G401 (cell line): Measurements from ENCODE around the gene DPM2. TPM values are rescaled to one million over a fixed set of nuclear protein-coding genes. Genes with fewer than 3 reads are reported as not detected.

Experiments used
- DNase-seq: peaks from one replicate; pipeline ENCODE4 v3.0.0-alpha.2; 2015; ENCODE audit warnings: low spot score
- in situ Hi-C: cut with HindIII; loops from 2 replicates; pipeline ENCODE4 v1.10.0; 2016; ENCODE audit warnings: low sequenced_read_pairs, mixed read lengths
- total RNA-seq: library from RNA; depleted of rRNA; stranded (reverse); fragments of >200 nt; shearing (Covaris generic); gene quantifications from 2 replicates; pipeline ENCODE4 v1.2.3, GENCODE V29; 2014

The DPM2 gene
- total RNA-seq, 1 experiment from 2014 or later: 39.0 TPM

- in situ Hi-C loops: loop anchor here (25.0 kb wide), 1 partner anchor 166 kb away; no protein-coding TSS in a partner anchor
- no peak for DNase-seq
Measured at GRCh38 chr9:127927988-127928675, 9.5 kb downstream of the DPM2 start.

DNA sequence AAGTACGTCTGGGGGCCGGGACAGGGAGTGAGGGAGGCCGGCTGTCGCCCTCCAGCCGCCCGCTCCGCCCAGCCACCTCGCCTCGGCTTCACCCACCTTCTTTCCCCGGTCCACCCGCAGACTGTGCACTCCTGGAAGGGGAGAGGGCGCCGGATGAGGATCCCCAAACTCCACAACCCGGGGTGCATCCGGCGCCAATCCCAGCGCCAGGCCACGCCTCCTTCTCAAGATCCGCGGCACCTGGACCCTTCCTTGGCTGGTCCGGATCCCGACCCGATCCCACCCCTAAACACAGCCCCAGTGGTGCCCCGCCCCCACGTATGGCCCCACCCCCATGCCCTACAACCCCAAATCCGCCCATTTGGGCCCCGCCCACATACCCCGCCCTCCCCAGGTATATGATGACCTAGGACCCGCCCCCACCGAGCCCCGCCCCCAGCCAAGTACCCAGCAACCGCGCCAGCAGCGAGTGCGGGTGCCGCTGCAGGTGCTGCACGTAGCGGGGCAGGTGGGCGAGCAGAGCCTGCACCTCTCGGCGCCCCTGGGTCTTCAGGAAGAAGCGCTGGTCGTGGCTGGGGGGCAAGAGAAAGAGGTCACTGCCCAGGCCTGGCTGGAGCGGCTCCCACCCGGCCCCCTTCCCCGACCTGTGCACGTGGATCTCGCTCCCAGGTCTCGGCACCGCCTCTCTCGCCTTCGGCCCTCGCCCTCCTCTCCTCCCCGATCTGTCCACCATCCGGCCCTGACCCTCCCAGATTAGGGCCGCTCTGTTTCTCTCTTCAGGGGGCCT, 10.3 kb downstream of the DPM2 start:
- in situ Hi-C loops: loop anchor here (25.0 kb wide), 1 partner anchor 165 kb away; no protein-coding TSS in a partner anchor
- DNase-seq: no peak

DNA sequence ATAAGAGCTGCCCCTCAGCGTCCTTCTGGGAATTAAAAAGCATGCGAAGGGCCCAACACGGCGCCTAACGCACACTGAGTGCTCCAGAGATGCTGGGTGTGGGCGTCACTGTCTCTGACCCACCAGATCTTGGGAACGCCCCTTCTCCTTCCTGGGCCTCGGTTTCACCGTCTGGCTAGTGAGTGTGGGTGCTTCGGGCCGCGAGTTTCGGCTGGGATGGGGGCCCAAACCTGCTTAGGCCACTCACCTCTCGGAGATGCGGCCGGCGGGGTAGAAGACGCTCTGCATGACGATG, 10.8 kb downstream of the DPM2 start:
- no peak for DNase-seq
- in situ Hi-C loops: loop anchor here (25.0 kb wide), 1 partner anchor 165 kb away; no protein-coding TSS in a partner anchor

GRCh38 chr9:127925959-127926905, 11.4 kb downstream of the DPM2 start:
- in situ Hi-C loops: loop anchor here (25.0 kb wide), 1 partner anchor 164 kb away; no protein-coding TSS in a partner anchor

GRCh38 chr9:127924736-127925444, 12.8 kb downstream of the DPM2 start:
- in situ Hi-C loops: loop anchor here (25.0 kb wide), 1 partner anchor 163 kb away; no protein-coding TSS in a partner anchor
- no peak for DNase-seq

More at GRCh38 chr9:127925959-127926905, 11.4 kb downstream of the DPM2 start:
- DNase-seq: no peak

- no peak for DNase-seq
- in situ Hi-C loops: no loop called here
Measured at GRCh38 chr9:127923771-127924170, 13.9 kb downstream of the DPM2 start.

DNA sequence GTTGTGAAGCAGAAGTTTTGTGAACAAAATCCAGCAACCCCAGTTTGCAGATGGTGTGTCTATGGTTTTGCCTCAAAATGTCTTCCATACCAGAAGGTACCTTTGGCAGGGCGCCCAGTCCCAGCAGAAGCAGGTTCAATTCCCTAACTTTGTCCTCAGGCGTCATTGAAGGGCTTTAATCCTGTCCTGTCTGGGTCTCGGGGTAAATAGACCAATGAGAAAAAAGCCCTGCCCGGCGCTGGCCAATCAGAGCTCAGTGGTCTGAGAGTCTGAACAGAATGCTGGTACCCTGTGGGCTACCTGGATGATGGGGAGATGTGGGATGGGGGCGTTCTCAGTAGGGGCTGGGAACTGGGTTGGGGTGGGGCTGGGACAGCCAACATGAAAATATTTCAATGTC, 14.6 kb downstream of the DPM2 start:
- in situ Hi-C loops: no loop called here

DNA sequence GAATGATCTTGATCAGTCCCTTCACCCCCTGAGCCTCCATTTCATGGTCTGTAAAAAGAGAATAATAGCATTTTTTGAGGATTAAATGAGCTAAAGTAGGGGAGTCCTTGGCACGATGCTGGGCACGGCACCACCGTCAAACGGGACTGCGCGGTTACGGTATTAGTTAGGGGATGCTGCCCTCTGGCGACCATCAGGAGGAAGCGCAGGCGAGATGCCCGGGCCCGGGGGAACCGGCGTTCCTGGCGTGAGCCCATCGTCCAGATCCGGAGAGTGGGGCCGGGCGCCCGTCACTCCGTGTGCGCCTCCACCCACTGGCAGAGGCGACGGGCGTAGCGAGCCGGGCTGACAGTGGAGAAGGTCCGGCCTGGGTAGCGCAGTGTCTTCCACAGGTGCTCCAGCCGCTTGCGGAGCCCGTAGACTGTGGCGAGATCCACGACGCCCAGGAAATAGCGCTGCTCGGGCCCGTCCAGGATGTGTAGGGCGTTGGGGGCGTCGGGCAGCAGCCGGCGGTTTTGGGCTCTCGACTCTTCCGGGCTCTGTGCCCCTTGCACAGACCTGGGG, 16.0 kb downstream of the DPM2 start:
- peak; percentile 71 for DNase-seq
- in situ Hi-C loops: no loop called here

More for the DNA sequence above, 14.6 kb downstream of the DPM2 start:
- DNase-seq: no peak

- no peak for DNase-seq
- in situ Hi-C loops: no loop called here
Measured at GRCh38 chr9:127920794-127921193, 16.9 kb downstream of the DPM2 start.

DNA sequence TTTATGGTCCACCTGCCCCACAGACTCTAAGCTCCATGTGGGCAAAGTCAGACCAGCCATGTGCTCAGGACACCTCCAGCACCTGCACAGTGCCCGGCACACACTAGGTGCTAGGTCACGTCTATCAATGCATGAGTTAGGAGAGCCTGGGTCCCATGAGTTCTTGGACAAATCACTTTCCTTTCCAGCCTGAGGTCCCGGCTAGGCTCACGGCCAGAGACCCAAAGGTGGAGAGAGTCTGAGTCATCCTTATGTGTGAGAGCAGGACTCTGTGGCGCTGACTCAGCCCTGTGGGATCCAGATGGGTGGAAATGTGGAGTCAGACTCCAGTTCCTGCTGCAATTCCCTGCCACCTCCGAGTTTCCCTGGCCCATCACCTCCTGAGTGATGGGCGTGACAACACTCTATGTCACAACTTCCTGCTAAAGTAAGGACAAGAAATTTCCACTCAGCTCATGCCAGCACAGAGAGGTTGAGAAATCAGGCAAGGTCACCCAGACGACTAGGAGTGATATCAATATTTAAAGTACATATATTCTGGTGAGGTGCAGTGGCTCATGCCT, 18.3 kb downstream of the DPM2 start:
- in situ Hi-C loops: no loop called here
- DNase-seq: no peak

- no peak for DNase-seq
- in situ Hi-C loops: no loop called here
Measured at GRCh38 chr9:127918183-127919107, 19.2 kb downstream of the DPM2 start.

DNA sequence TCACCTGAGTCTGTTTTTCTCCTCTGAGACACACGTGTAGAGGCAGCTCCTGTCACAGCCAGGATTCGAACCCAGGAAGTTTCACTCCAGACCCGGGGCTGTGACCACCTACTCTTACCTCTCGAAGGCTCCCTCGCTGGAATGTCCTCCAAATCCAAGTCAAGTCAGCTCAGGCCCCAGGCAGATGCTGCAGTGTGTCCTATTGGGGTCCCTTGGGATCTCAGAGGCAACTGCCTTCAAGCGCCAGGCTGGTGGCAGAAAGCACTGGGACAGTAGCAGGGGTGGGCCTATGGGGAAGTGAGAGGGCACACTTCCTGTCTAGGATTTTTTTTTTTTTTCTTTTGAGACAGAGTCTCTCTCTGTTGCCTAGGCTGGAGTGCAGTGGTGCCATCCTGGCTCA, 20.1 kb downstream of the DPM2 start:
- in situ Hi-C loops: no loop called here
- DNase-seq: no peak

DNA sequence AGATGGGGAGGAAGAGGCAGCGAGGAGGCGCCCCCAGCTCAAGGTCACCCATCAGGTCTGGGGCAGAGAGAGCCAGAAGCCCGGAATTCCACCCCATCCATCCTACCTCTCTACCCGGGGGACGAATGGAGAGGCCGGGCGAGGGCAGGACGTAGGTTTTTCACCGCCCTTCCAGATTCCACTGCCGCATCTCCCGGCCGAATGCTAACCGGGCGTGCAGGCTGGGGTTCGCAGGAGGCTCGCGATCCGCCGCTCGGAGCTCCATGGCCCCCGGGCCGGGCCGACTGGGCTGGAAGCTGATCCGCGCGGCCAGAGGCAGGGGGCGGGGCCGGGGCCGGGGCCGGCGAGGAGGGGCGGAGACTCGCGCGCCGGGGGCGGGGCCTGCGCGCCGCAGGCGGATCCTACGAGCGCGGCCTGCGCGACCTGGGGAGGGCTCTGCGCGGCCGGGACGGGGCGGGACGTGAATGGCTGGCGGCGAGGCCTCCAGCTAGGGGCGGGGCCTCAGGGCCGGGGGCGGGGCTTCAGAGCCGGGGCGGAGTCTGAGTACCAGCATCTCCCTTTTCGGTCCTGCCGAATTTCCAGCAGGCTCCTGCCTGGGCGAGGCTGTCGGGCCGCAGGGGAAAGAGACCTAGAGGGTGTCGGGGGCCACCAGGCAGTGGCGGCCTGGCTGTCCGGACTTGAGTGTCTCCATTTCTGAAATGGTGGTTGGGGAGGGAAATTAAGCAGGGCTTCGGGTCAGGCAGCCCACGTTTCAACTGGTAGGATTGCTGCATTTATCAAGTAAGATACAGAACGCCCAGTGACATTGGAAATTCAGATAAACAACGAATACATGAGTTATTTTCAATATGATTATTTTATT, 20.7 kb downstream of the DPM2 start, which contains the start of gene ST6GALNAC4:
TSS of gene ST6GALNAC4 (minus strand) at position 322 of the 862 bp plus-strand sequence. CDS start 622 bp downstream, outside the sequence.
- DNase-seq: peak; percentile 96
- in situ Hi-C loops: no loop called here

DNA sequence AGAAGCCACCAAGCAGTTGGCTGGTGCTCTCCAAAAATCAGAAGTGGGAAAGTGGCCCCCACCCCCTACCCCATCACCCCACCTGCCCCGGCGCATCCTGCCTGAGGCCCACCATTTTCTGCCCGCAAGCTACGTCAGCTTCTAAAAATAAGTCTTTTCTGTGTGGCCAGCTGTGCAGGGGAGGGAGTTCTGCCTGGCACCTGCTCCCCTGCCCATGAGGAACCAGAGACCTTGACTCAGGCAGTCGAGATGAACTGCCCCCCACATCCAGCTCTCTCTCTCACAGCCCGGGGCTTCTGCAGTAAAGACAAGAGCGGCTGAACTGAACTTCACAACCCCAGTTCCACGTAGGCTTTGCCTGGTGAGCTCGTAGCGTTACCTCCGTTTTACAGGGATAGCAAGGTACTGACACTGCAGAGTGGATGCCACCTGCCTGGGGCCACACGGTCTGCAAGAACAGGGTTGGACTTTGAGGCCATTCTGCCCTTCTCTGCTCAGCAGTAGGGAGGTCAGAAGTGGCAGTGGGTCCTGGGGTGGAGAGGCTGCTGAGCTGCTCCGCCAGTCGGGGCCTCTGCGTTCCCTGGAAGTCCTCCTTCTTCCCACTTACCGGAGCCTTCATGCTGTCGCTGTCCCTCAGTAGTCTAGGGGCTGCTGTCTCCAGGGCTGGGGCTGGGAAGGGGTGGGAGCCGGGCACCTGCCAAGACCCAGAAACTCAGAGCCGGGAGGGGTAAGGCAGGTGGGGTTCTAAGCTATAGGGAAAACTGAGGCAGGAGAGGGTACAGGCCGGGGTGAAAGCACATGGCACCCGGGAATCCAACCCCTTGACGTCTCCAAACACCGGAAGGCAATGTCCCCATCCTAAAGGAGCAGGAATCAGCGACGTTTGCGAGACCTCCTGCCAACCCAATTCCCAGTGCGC, 21.6 kb downstream of the DPM2 start:
- in situ Hi-C loops: no loop called here

DNA sequence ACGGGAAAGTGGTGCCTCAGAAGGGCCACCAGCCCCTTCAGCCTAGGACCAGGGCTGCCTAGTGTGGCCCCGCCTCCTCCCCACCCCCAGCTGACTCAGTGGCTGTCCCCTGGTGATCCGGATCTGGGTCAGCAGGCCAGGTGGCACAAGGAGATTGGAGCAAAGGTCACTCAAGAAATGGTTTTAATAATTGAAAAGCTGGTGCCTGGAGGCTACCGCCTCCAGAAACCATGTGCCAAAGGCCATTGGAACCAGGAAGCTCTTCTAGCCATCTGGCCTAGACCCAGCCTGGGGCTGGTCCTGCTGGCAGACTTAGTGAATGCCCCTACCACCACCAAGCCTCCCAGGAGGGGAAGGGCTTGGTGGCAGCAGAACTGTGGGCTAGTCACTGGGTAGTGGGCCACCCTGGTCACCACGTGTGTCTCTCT, 22.3 kb downstream of the DPM2 start:
- in situ Hi-C loops: no loop called here
- no peak for DNase-seq

More for the DNA sequence above, 21.6 kb downstream of the DPM2 start:
- peak; percentile 48 for DNase-seq
